Mesenchymal stem cell (in vitro differentiated cells and primary cell): ENCODE results near the gene MEIKIN.

ENCODE experiments used
- DNase-seq: peaks from one replicate; pipeline ENCODE4 v3.0.0-alpha.2; 2013
- H2AFZ ChIP-seq: one replicate; pipeline ENCODE4 v1.6.1; 2013; ENCODE audit warnings: low read depth, mild to moderate bottlenecking, control low read depth, inconsistent platforms, low read length, moderate library complexity
- H2AK5ac ChIP-seq: 2 replicates; pipeline ENCODE4 v1.6.1; 2013; ENCODE audit warnings: low read length, moderate library complexity, mild to moderate bottlenecking, inconsistent platforms; ENCODE audit not compliant: severe bottlenecking
- H2BK120ac ChIP-seq: one replicate; pipeline ENCODE4 v1.6.1; 2013; ENCODE audit warnings: low read depth, mild to moderate bottlenecking, inconsistent platforms, low read length, moderate library complexity
- H2BK12ac ChIP-seq, 2 experiments: one replicate each; pipeline ENCODE4 v1.6.1; 2013; ENCODE audit warnings: inconsistent platforms in 2 of 2, low read length in 2 of 2, mild to moderate bottlenecking in 2 of 2, moderate library complexity in 2 of 2, control low read depth in 1 of 2
- H2BK15ac ChIP-seq: one replicate; pipeline ENCODE4 v1.6.1; 2013; ENCODE audit warnings: mild to moderate bottlenecking, low read depth, inconsistent platforms; ENCODE audit not compliant: poor library complexity, severe bottlenecking
- H2BK5ac ChIP-seq: 2 replicates; pipeline ENCODE4 v1.6.1; 2013; ENCODE audit warnings: low read depth, mild to moderate bottlenecking, low read length, control low read depth, inconsistent platforms; ENCODE audit not compliant: poor library complexity, severe bottlenecking
- H3K14ac ChIP-seq, 2 experiments: one replicate each; pipeline ENCODE4 v1.6.1; 2013; ENCODE audit warnings: inconsistent platforms in 2 of 2, low read length in 2 of 2, control low read depth in 1 of 2, mild to moderate bottlenecking in 1 of 2, moderate library complexity in 1 of 2
- H3K18ac ChIP-seq, 2 experiments: one replicate each; pipeline ENCODE4 v1.6.1; 2013; ENCODE audit warnings: inconsistent platforms in 2 of 2, low read length in 2 of 2, control low read depth in 1 of 2, low read depth in 1 of 2, mild to moderate bottlenecking in 1 of 2
- H3K23ac ChIP-seq, 2 experiments: one replicate each; pipeline ENCODE4 v1.6.1; 2013; ENCODE audit warnings: inconsistent platforms in 2 of 2, low read length in 2 of 2, mild to moderate bottlenecking in 2 of 2, moderate library complexity in 2 of 2, control low read depth in 1 of 2
- H3K27ac ChIP-seq: 2 replicates; pipeline ENCODE4 v1.5.1; 2013; ENCODE audit warnings: mild to moderate bottlenecking, moderate library complexity, low read length, control low read depth, inconsistent platforms; ENCODE audit not compliant: poor library complexity, severe bottlenecking
- H3K27me3 ChIP-seq, 2 experiments: 2 replicates each; pipeline versions ENCODE4 v1.6.1 to v1.7.0; 2013; ENCODE audit warnings: low read length in 2 of 2, mild to moderate bottlenecking in 2 of 2, moderate library complexity in 2 of 2, control low read depth in 1 of 2, inconsistent platforms in 1 of 2; ENCODE audit not compliant: control insufficient read depth in 1 of 2, insufficient read depth in 1 of 2
- H3K36me3 ChIP-seq, 2 experiments: 2 replicates each; pipeline versions ENCODE4 v1.6.1 to v1.7.0; 2013; ENCODE audit warnings: low read length in 2 of 2, control low read depth in 1 of 2, inconsistent platforms in 1 of 2, low read depth in 1 of 2, mild to moderate bottlenecking in 1 of 2; ENCODE audit not compliant: insufficient read depth in 2 of 2, control insufficient read depth in 1 of 2
- H3K4ac ChIP-seq, 2 experiments: one replicate each; pipeline ENCODE4 v1.6.1; 2013; ENCODE audit warnings: inconsistent platforms in 2 of 2, low read length in 2 of 2, mild to moderate bottlenecking in 2 of 2, moderate library complexity in 2 of 2, control low read depth in 1 of 2, low read depth in 1 of 2
- H3K4me1 ChIP-seq: 2 replicates; pipeline ENCODE4 v1.6.1; 2013; ENCODE audit warnings: low read depth, low read length, control low read depth; ENCODE audit not compliant: control insufficient read depth, insufficient read depth
- H3K4me2 ChIP-seq: 2 replicates; pipeline ENCODE4 v1.6.1; 2013; ENCODE audit warnings: low read length, mild to moderate bottlenecking, inconsistent platforms; ENCODE audit not compliant: poor library complexity, severe bottlenecking
- H3K4me3 ChIP-seq, 2 experiments: 2 replicates each; pipeline versions ENCODE4 v1.5.1 to v1.7.0; 2013; ENCODE audit warnings: low read length in 2 of 2, mild to moderate bottlenecking in 2 of 2, control low read depth in 1 of 2, low read depth in 1 of 2; ENCODE audit not compliant: insufficient read depth in 1 of 2
- H3K79me1 ChIP-seq: replicated peaks from 2 replicates; pipeline ENCODE4 v1.6.1; 2013; ENCODE audit warnings: mild to moderate bottlenecking, control low read depth, low read length, inconsistent platforms; ENCODE audit not compliant: poor library complexity, severe bottlenecking
- H3K9ac ChIP-seq: 2 replicates; pipeline ENCODE4 v1.7.0; 2013; ENCODE audit warnings: mild to moderate bottlenecking, low read length, moderate library complexity
- H3K9me3 ChIP-seq: 2 replicates; pipeline ENCODE4 v1.7.0; 2013; ENCODE audit warnings: mild to moderate bottlenecking, low read length; ENCODE audit not compliant: control insufficient read depth
- H4K8ac ChIP-seq: one replicate; pipeline ENCODE4 v1.6.1; 2013; ENCODE audit warnings: inconsistent platforms, mild to moderate bottlenecking, low read length, moderate library complexity
- H4K91ac ChIP-seq: one replicate; pipeline ENCODE4 v1.6.1; 2013; ENCODE audit warnings: mild to moderate bottlenecking, low read length, inconsistent platforms
- WGBS: methylation state at CpG from one replicate; pipeline ENCODE4 v1.1.7; 2013; ENCODE audit warnings: mixed read lengths; 5-methylcytosine and 5-hydroxymethylcytosine counted together

MEIKIN gene

GRCh38 chr5:131928957-131929356 is 16.5 kb downstream of the MEIKIN start:
- Histone ChIP-seq H2BK120ac (no peak overlapping the region), H4K91ac (no peak overlapping the region), H3K27ac (no peak overlapping the region), H2BK5ac (no peak overlapping the region), H2AFZ (no peak overlapping the region), H4K8ac (no peak overlapping the region), H3K4me1 (no peaks in the 10 kb centered on the region), H3K4ac (no peak overlapping the region), H2BK12ac (no peak overlapping the region), H3K4me2 (no peak overlapping the region), H2AK5ac (no peak overlapping the region), H3K14ac (no peak overlapping the region), H2BK15ac (no peak overlapping the region), H3K18ac (no peak overlapping the region), H3K36me3 (no peaks in the 10 kb centered on the region), H3K79me1 (no peaks in the 10 kb centered on the region), H3K9ac (no peak overlapping the region), H3K9me3 (peaks cover 62% of the 10 kb centered on the region), H3K27me3 (peaks cover 0 to 5% of the 10 kb centered on the region in 2 experiments), H3K23ac (no peak overlapping the region), H3K4me3 (no peak overlapping the region)
- DNase-seq, result no peak

GRCh38 chr5:131926168-131926567 is 19.3 kb downstream of the MEIKIN start:
- Histone ChIP-seq H2BK120ac (no peak overlapping the region), H3K36me3 (no peaks in the 10 kb centered on the region), H3K27me3 (no peaks in the 10 kb centered on the region), H3K4me1 (no peaks in the 10 kb centered on the region), H2BK15ac (no peak overlapping the region), H3K79me1 (no peaks in the 10 kb centered on the region), H3K4ac (no peak overlapping the region), H2BK12ac (no peak overlapping the region), H3K27ac (no peak overlapping the region), H3K14ac (no peak overlapping the region), H4K91ac (no peak overlapping the region), H3K4me2 (no peak overlapping the region), H2AK5ac (no peak overlapping the region), H3K9ac (no peak overlapping the region), H2BK5ac (no peak overlapping the region), H3K4me3 (no peak overlapping the region), H3K9me3 (peaks cover 60% of the 10 kb centered on the region), H3K18ac (no peak overlapping the region), H2AFZ (no peak overlapping the region), H3K23ac (no peak overlapping the region), H4K8ac (no peak overlapping the region)
- WGBS, result 89% methylated on average over 3 of the region's 3 CpGs
- no peak for DNase-seq

GRCh38 chr5:131916481-131916880 is 29.0 kb downstream of the MEIKIN start:
- H3K9ac ChIP-seq, result no peak overlapping the region
- no peak overlapping the region for H3K4ac ChIP-seq
- no peak overlapping the region for H3K4me3 ChIP-seq
- no peak overlapping the region for H2AK5ac ChIP-seq
- H2BK15ac ChIP-seq, result no peak overlapping the region
- WGBS, result 68% methylated on average over 1 of the region's 2 CpGs
- no peaks in the 10 kb centered on the region for H3K79me1 ChIP-seq
- H3K36me3 ChIP-seq, result no peaks in the 10 kb centered on the region
- no peak overlapping the region for H3K18ac ChIP-seq
- no peak for DNase-seq
- H3K9me3 ChIP-seq, result no peaks in the 10 kb centered on the region
- H3K4me2 ChIP-seq, result no peak overlapping the region
- no peak overlapping the region for H3K14ac ChIP-seq
- H2AFZ ChIP-seq, result no peak overlapping the region
- no peak overlapping the region for H2BK12ac ChIP-seq
- H3K4me1 ChIP-seq, result no peaks in the 10 kb centered on the region
- no peak overlapping the region for H2BK120ac ChIP-seq
- H3K27ac ChIP-seq, result no peak overlapping the region
- no peak overlapping the region for H4K91ac ChIP-seq
- H3K23ac ChIP-seq, result no peak overlapping the region
- H3K27me3 ChIP-seq, result peaks cover 0 to 7% of the 10 kb centered on the region in 2 experiments
- no peak overlapping the region for H4K8ac ChIP-seq
- no peak overlapping the region for H2BK5ac ChIP-seq

- no peak overlapping the region for H2AK5ac ChIP-seq
- H2BK15ac ChIP-seq, result no peak overlapping the region
- no peak overlapping the region for H3K18ac ChIP-seq
- no peak overlapping the region for H3K23ac ChIP-seq
- H3K9me3 ChIP-seq, result no peaks in the 10 kb centered on the region
- no peak overlapping the region for H3K14ac ChIP-seq
- H3K79me1 ChIP-seq, result no peaks in the 10 kb centered on the region
- no peaks in the 10 kb centered on the region for H3K36me3 ChIP-seq
- peaks cover 0 to 7% of the 10 kb centered on the region in 2 experiments for H3K27me3 ChIP-seq
- H3K4me1 ChIP-seq, result no peaks in the 10 kb centered on the region
- H2BK120ac ChIP-seq, result no peak overlapping the region
- no peak overlapping the region for H3K27ac ChIP-seq
- H2AFZ ChIP-seq, result no peak overlapping the region
- no peak overlapping the region for H3K9ac ChIP-seq
- H3K4me3 ChIP-seq, result no peak overlapping the region
- no peak overlapping the region for H4K8ac ChIP-seq
- no peak overlapping the region for H2BK5ac ChIP-seq
- DNase-seq, result no peak
- no peak overlapping the region for H3K4ac ChIP-seq
- H3K4me2 ChIP-seq, result no peak overlapping the region
- H4K91ac ChIP-seq, result no peak overlapping the region
- no peak overlapping the region for H2BK12ac ChIP-seq
Measured at GRCh38 chr5:131914472-131914871, 31.0 kb downstream of the MEIKIN start.
